Brain microvascular endothelial cell (primary cell): ENCODE results near the gene PPP1R27.

ENCODE experiments used
- DNase-seq: peaks from one replicate; pipeline ENCODE4 v3.0.0-alpha.2; 2020
- H3K27ac ChIP-seq: fragments of 250-450 bp; sonication (Bioruptor Pico); 2 replicates; pipeline ENCODE4 v1.5.1; 2020; ENCODE audit warnings: mild to moderate bottlenecking, moderate library complexity
- H3K27me3 ChIP-seq: fragments of 250-450 bp; sonication (Bioruptor Pico); replicated peaks from 2 replicates; pipeline ENCODE4 v1.5.1; 2020; ENCODE audit warnings: mild to moderate bottlenecking
- H3K36me3 ChIP-seq: fragments of 250-450 bp; sonication (Bioruptor Pico); replicated peaks from 2 replicates; pipeline ENCODE4 v1.5.1; 2020; ENCODE audit warnings: mild to moderate bottlenecking
- H3K4me3 ChIP-seq: 2 replicates; pipeline ENCODE4 v1.5.1; 2011; ENCODE audit warnings: low read depth, mild to moderate bottlenecking, control low read depth, low read length, moderate library complexity
- in situ Hi-C: cut with HindIII; loops from 2 replicates; pipeline ENCODE4 v1.10.0; 2017; ENCODE audit warnings: low sequenced_read_pairs, low pct_ligation_motif_present
- TF ChIP-seq, protein P1 (sequence below): IDR thresholded peaks from 2 replicates; pipeline ENCODE4 v1.5.1; 2011; ENCODE audit warnings: low read depth, mild to moderate bottlenecking, moderate library complexity, low read length, control low read depth, inconsistent platforms; ENCODE audit errors: missing control alignments

The PPP1R27 gene

GRCh38 chr17:81792675-81793615 lies 41.9 kb downstream of the PPP1R27 start:
- Histone ChIP-seq H3K27me3 (no peaks in the 10 kb centered on the region), H3K36me3 (no peaks in the 10 kb centered on the region), H3K27ac (no peak overlapping the region), H3K4me3 (no peak overlapping the region)
- no peak for DNase-seq
- in situ Hi-C loops: no loop called here
- TF ChIP-seq, protein P1, sequence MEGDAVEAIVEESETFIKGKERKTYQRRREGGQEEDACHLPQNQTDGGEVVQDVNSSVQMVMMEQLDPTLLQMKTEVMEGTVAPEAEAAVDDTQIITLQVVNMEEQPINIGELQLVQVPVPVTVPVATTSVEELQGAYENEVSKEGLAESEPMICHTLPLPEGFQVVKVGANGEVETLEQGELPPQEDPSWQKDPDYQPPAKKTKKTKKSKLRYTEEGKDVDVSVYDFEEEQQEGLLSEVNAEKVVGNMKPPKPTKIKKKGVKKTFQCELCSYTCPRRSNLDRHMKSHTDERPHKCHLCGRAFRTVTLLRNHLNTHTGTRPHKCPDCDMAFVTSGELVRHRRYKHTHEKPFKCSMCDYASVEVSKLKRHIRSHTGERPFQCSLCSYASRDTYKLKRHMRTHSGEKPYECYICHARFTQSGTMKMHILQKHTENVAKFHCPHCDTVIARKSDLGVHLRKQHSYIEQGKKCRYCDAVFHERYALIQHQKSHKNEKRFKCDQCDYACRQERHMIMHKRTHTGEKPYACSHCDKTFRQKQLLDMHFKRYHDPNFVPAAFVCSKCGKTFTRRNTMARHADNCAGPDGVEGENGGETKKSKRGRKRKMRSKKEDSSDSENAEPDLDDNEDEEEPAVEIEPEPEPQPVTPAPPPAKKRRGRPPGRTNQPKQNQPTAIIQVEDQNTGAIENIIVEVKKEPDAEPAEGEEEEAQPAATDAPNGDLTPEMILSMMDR: no peak
